A673 (cell line): ENCODE data around the gene ANKRD9.

ENCODE experiments used
- CTCF ChIP-seq: fragments of 300-800, 200-600 bp; sonication (generic); conservative IDR thresholded peaks from 2 replicates; pipeline ENCODE4 v1.5.1; 2017; ENCODE audit warnings: low read depth, mild to moderate bottlenecking, antibody characterized with exemption, low read length, moderate library complexity, mixed read lengths
- EZH2 ChIP-seq: fragments of 200-600 bp; sonication (generic); IDR thresholded peaks from 2 replicates; pipeline ENCODE4 v1.6.1; 2017; ENCODE audit warnings: borderline replicate concordance, low read depth, mild to moderate bottlenecking, mixed read lengths, antibody characterized with exemption, low read length; ENCODE audit not compliant: poor library complexity, severe bottlenecking

- no peak for TF ChIP-seq EZH2
- TF ChIP-seq CTCF: no peak
These were observed 4.5 kb downstream of the ANKRD9 start for GRCh38 chr14:102505000-102505619.
